Measurements from ENCODE around the gene PCP4L1.
"Not testable (repeated sequence)": the region's sequence is repeated elsewhere in the genome, so short reads cannot be mapped to it uniquely, and the experiment has no call there.

PCP4L1 gene

DNA sequence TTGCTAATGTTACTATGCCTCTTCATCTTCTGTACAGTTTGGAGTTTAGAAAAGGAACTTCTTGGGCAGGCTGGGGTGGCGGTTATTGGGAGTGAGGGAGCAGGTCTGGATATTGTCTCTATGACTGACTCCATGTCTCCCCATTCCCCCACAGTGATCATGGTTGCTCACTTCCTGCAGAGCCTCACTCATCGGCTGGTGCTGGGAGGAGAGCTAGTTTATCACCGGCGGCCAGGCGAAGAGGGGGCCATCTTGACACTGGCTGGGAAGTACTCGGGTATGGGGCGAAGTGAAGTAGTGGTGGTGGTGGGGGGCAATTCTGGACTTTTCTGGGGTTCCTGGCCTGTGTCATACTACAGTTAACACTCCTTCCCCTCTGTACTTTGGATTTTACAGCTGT lies 30.5 kb upstream of the PCP4L1 start:
- no peak for DNase-seq (ENCODE audit: low read depth in 2 of 2)

DNA sequence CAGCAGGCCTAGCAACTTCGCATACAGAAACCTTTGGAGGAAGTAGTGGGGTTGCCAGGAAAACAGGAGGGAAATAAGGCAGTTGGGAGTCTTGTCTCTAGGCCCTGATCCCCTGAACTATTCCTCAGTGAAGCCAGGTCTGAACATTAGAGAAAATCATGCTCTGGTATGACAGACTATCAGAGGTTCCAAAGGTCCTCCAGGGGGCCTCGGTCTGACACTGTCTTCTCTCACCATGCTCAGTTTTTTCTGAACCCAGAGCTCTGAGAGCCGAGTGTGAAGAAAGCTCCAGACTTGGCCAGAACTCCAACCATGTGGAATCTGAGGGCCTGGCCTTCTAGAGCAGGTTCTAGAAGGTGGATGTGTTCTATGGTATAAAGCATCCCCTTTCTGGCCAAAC lies 28.6 kb upstream of the PCP4L1 start:
- DNase-seq (ENCODE audit: low read depth in 2 of 2), result no peak

DNA sequence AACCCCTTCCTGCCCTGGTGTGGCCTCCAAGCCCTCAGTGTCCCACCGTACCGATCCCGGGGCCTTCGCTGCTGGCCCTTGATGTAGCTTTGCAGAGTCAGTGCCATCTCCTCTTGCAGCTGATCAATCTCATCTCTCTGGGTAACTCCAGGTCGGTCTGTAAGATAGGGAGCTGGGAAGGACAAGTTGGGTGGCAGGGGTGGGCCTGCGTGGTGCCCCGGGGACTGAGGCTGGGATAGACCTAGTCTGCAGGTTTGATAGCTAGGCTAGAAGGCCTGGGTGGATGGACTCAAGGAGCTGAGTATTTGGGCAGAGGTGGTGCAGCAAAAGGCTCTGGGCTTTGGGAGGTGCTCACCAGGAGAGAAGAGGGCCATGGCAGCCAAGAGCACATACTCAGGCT lies 27.8 kb upstream of the PCP4L1 start:
- DNase-seq (ENCODE audit: low read depth in 2 of 2), result no peak

- DNase-seq (ENCODE audit: low read depth in 2 of 2), result no peak
Measured at GRCh38 chr1:161233102-161233501, 25.4 kb upstream of the PCP4L1 start.

GRCh38 chr1:161235957-161236775 lies 22.4 kb upstream of the PCP4L1 start:
- DNase-seq (ENCODE audit: low read depth in 2 of 2), result no peak

GRCh38 chr1:161238039-161238473 lies 20.5 kb upstream of the PCP4L1 start, which contains the start of gene NR1I3:
TSS of gene NR1I3 (minus strand) at chr1:161238203. CDS start at chr1:161236565, 1,638 bp downstream.
- no peak for DNase-seq (ENCODE audit: low read depth in 2 of 2)

DNA sequence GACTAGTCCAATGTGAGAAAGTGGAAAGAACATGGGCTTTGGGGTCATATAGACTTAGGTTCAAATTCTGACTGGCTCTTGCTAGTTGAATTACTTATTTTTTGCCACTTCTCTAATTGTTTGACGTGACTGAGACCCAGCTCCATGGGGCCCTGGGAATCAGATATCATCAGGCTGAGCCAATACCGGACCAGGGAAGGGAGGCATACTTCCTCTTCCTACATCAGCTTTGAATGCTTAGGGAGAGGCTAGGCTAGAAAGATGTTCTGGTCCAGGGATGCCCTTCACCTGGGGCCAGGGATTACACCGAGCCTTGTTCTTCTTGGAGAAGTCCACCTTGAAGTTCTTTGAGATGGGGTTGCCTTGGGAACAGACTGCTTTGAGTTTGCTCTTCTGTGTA lies 16.9 kb upstream of the PCP4L1 start:
- no peak for DNase-seq (ENCODE audit: low read depth in 2 of 2)

- no peak for DNase-seq (ENCODE audit: low read depth in 2 of 2)
Measured at GRCh38 chr1:161242313-161242712, 16.2 kb upstream of the PCP4L1 start.

DNA sequence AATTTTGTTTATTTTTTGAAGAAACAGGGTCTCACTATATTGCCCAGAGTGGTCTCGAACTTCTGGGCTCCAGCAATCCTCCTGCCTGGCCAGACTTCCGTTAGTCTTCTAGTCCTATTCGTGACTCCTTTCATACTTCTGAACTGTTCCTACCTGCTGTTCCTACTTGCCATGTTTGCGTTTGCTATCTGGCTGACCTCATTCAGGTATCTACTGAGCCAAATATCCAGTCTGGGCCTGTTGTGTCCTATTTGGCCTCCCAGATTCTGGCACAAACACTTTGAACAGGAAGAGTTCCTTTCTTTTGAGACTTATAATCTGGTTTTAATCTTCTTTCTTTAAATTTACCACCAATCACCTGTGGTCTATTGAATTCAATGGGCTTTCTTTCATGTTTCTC lies 13.7 kb upstream of the PCP4L1 start:
- DNase-seq (ENCODE audit: low read depth in 2 of 2), result no peak

DNA sequence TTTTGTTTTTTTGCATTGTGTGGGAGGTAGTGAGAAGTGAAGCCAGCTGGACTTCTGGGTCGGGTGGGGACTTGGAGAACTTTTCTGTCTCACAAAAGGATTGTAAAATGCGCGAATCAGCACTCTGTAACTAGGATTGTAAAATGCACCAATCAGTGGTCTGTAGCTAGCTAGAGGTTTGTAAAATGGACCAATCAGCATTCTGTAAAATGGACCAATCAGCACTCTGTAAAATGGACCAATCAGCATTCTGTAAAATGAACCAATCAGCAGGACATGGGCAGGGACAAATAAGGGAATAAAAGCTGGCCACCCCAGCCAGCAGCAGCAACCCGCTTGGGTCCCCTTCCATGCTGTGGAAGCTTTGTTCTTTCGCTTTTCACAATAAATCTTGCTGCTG lies 8.4 kb upstream of the PCP4L1 start:
- not testable (repeated sequence) for DNase-seq (ENCODE audit: low read depth in 2 of 2)

DNA sequence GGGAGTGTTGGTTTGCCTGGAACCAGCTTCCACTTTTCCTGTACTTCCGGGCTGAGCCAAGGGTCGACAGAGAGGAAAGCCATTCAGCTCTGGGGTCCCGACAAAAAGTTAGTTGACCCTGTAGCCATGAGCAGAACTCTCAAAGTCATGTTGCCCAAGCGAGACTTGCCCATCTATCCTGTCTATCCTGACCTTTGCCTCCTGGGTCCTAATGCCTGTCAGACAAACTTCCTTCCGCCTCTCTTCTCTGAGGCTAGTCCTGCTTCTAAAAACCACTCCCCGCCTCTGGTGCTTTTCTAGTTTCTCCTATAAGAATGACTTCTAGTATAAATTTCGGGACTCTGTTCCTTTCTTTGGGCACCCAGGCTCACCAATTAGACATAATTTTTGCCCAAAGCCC lies 7.7 kb upstream of the PCP4L1 start:
- no peak for DNase-seq (ENCODE audit: low read depth in 2 of 2)

GRCh38 chr1:161251579-161251978 lies 7.0 kb upstream of the PCP4L1 start:
- no peak for DNase-seq (ENCODE audit: low read depth in 2 of 2)

DNA sequence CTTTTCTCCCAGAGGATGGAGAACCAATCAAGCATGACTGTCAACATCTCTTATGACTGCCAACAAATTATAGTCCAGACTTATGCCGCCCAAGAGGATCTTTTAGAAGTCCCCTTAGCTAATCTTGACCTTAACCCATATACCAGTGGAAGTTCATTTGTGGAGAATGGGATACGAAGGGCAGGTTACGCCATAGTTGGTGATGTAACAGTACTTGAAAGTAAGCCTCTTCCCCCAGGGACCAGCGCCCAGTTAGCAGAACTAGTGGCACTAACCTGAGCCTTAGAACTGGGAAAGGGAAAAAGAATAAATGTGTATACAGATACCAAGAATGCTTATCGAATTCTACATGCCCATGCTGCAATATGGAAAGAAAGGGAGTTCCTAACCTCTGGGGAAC lies 3.2 kb upstream of the PCP4L1 start:
- DNase-seq (ENCODE audit: low read depth in 2 of 2), result not testable (repeated sequence)

GRCh38 chr1:161255955-161256520 lies 2.5 kb upstream of the PCP4L1 start:
- DNase-seq (ENCODE audit: low read depth in 2 of 2), result not testable (repeated sequence)

DNA sequence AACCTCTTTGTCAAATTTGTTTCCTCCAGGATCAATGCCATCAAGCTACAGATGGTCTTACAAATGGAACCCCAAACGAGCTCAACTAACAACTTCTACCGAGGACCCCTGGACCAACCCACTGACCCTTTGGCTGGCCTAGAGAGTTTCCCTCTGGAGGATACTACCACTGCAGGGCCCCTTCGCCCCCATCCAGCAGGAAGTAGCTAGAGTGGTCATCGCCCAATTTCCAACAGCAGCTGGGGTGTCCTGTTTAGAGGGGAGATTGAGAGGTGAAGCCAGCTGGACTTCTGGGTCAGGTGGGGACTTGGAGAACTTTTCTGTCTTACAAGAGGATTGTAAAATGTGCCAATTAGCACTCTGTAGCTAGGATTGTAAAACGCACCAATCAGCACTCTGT lies 1.4 kb upstream of the PCP4L1 start:
- DNase-seq (ENCODE audit: low read depth in 2 of 2), result not testable (repeated sequence)

- DNase-seq (ENCODE audit: low read depth in 2 of 2), result no peak
Measured at GRCh38 chr1:161259345-161259702, 779 bp downstream of the PCP4L1 start.

GRCh38 chr1:161259765-161260164 lies 1.2 kb downstream of the PCP4L1 start:
- DNase-seq (ENCODE audit: low read depth in 2 of 2), result no peak

GRCh38 chr1:161260376-161261260 lies 2.1 kb downstream of the PCP4L1 start:
- no peak for DNase-seq (ENCODE audit: low read depth in 2 of 2)

GRCh38 chr1:161261261-161262235 lies 3.0 kb downstream of the PCP4L1 start:
- DNase-seq (ENCODE audit: low read depth in 2 of 2), result no peak

- DNase-seq (ENCODE audit: low read depth in 2 of 2), result no peak
Measured at GRCh38 chr1:161265305-161265704, 6.8 kb downstream of the PCP4L1 start.

DNA sequence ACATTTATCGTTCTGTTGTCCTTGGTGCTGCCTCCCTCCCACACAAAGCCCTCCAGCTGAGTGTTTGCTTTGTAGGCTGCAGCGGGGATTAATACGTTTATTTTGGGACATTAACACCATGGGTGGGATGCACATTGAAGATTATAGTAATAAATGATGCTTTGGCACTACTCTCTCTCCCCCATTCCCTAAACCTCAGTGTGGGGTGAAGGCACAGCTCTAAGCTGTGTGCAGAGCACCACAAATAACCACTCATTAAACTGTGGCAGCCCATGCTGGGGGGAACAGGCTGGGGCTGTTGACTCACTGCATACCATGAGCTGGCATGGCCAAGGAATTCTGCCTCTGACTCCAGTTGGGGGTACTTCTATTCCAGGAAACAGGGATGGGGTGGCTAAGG lies 7.7 kb downstream of the PCP4L1 start:
- no peak for DNase-seq (ENCODE audit: low read depth in 2 of 2)
